K562 (cell line): ENCODE measurements around the gene BTG2. TPM values are rescaled to one million over a fixed set of nuclear protein-coding genes. Genes with fewer than 3 reads are reported as not detected.
A peak's percentile ranks its signal among the peaks of the same experiment; 100 is the strongest.

Experiments used
- ATAC-seq: fragments of 200-7000 bp; cut with Tn5 transposase; 3 replicates; pipeline ENCODE4 v1.9.1; 2020; ENCODE audit warnings: moderate library complexity
- BruUV-seq: library from RNA; stranded (reverse); fragments of 400-500 nt; replicated peaks from 2 replicates; lab custom pipeline; 2021; lab: Mats Ljungman, UMichigan
- CTCF ChIA-PET: fragments of 300-600 bp; formaldehyde crosslinking; extraction: SDS; loops from one replicate; lab custom pipeline; 2021; ENCODE audit warnings: low intra/inter-chr PET ratio; lab: Yijun Ruan, JAX
- POLR2A ChIA-PET: fragments of 300-600, 350-650 bp; sonication (Branson Sonifier 250); formaldehyde crosslinking; extraction: SDS; loops from one replicate; lab custom pipeline; 2021; ENCODE audit warnings: antibody characterized with exemption, inconsistent platforms; lab: Yijun Ruan, JAX
- DNase-seq, 4 experiments: peaks; one replicate each; pipeline versions ENCODE4 v3.0.0 to v3.0.0-alpha.2; 2011 to 2018; ENCODE audit warnings: low spot score in 3 of 4, mixed read lengths in 3 of 4; ENCODE audit errors: extremely low read depth in 1 of 4
- FAIRE-seq: peaks from 2 replicates; lab custom pipeline; 2011; peaks lifted over from hg19 to GRCh38; lab: Jason Lieb, UNC
- H2AFZ ChIP-seq: 2 replicates; pipeline ENCODE4 v1.6.0; 2011; ENCODE audit warnings: low read depth, low read length, control low read depth, inconsistent platforms
- H3K27ac ChIP-seq: fragments of 200-600 bp; 3 replicates; pipeline ENCODE4 v1.8.0; 2011; ENCODE audit warnings: low read depth, mild to moderate bottlenecking, control low read depth, inconsistent platforms, low read length, moderate library complexity, mixed read lengths; ENCODE audit errors: extremely low read depth
- H3K27me3 ChIP-seq, 2 experiments: fragments of 300-600 bp in 1 of 2; 2 replicates in 1 of 2; 3 replicates in 1 of 2; pipeline versions ENCODE4 v1.6.0 to v1.8.0; 2011; ENCODE audit warnings: inconsistent platforms in 2 of 2, low read length in 2 of 2, mild to moderate bottlenecking in 1 of 2, mixed read lengths in 1 of 2, moderate library complexity in 1 of 2; ENCODE audit not compliant: control insufficient read depth in 2 of 2, insufficient read depth in 2 of 2
- H3K36me3 ChIP-seq: fragments of 300-600 bp; 3 replicates; pipeline ENCODE4 v1.8.0; 2011; ENCODE audit warnings: mild to moderate bottlenecking, low read length, inconsistent platforms; ENCODE audit not compliant: control insufficient read depth, insufficient read depth
- H3K4me1 ChIP-seq, 2 experiments: fragments of 200-600 bp in 1 of 2; replicated peaks in 1 of 2; 2 replicates in 1 of 2; 3 replicates in 1 of 2; pipeline versions ENCODE4 v1.5.1 to v1.8.0; 2011; ENCODE audit warnings: inconsistent platforms in 2 of 2, low read length in 2 of 2, mild to moderate bottlenecking in 1 of 2, mixed read lengths in 1 of 2, moderate library complexity in 1 of 2; ENCODE audit not compliant: control insufficient read depth in 2 of 2, insufficient read depth in 2 of 2
- H3K4me2 ChIP-seq: 2 replicates; pipeline ENCODE4 v1.6.1; 2011; ENCODE audit warnings: low read length, control low read depth, inconsistent platforms, mixed read lengths; ENCODE audit not compliant: insufficient read depth
- H3K4me3 ChIP-seq: fragments of 200-600 bp; sonication (generic), shearing (Covaris generic); 2 replicates; pipeline ENCODE4 v1.5.1; 2016; ENCODE audit warnings: control low read depth, inconsistent platforms
- H3K79me2 ChIP-seq: fragments of 200-600 bp; 3 replicates; pipeline ENCODE4 v1.8.0; 2011; ENCODE audit warnings: low read length, inconsistent platforms; ENCODE audit not compliant: control insufficient read depth, insufficient read depth
- H3K9ac ChIP-seq, 2 experiments: 2 replicates each; pipeline versions ENCODE4 v1.6.0 to v1.6.1; 2011; ENCODE audit warnings: low read depth in 2 of 2, low read length in 2 of 2, control low read depth in 1 of 2, inconsistent platforms in 1 of 2, mild to moderate bottlenecking in 1 of 2, mixed read lengths in 1 of 2; ENCODE audit not compliant: insufficient read depth in 1 of 2
- H3K9me1 ChIP-seq: one replicate; pipeline ENCODE4 v1.6.0; 2011; ENCODE audit warnings: inconsistent platforms, mild to moderate bottlenecking, low read length, moderate library complexity; ENCODE audit not compliant: control insufficient read depth, insufficient read depth
- H3K9me3 ChIP-seq: replicated peaks from 2 replicates; pipeline ENCODE4 v1.5.1; 2011; ENCODE audit warnings: low read depth, low read length, inconsistent platforms; ENCODE audit not compliant: control insufficient read depth, insufficient read depth
- H4K20me1 ChIP-seq: replicated peaks from 2 replicates; pipeline ENCODE4 v1.6.1; 2011; ENCODE audit warnings: low read length, inconsistent platforms, mixed read lengths; ENCODE audit not compliant: control insufficient read depth, insufficient read depth
- ARHGAP35 ChIP-seq: fragments of 450-650 bp; IDR thresholded peaks from 2 replicates; pipeline ENCODE4 v1.6.1; 2018; ENCODE audit not compliant: partially characterized antibody
- CBX5 ChIP-seq: IDR thresholded peaks from 2 replicates; pipeline ENCODE4 v1.6.1; 2014; ENCODE audit warnings: low read depth, borderline replicate concordance
- CTCF ChIP-seq, 3 experiments: IDR thresholded peaks in 2 of 3; conservative IDR thresholded peaks in 1 of 3; 2 replicates each; pipeline ENCODE4 v1.5.1; 2011 to 2012; ENCODE audit warnings: low read length in 3 of 3, mild to moderate bottlenecking in 3 of 3, control low read depth in 2 of 3, improper control_type of control experiment in 1 of 3, inconsistent platforms in 1 of 3, low read depth in 1 of 3, mixed read lengths in 1 of 3, moderate library complexity in 1 of 3; ENCODE audit not compliant: insufficient read depth in 2 of 3
- DPF2 ChIP-seq: fragments of 450-650 bp; IDR thresholded peaks from 2 replicates; pipeline ENCODE4 v1.6.1; 2016
- FOXA3 ChIP-seq, 2 experiments: fragments of 450-650 bp in 1 of 2; sonication (generic) in 1 of 2; formaldehyde crosslinking; IDR thresholded peaks in 1 of 2; conservative IDR thresholded peaks in 1 of 2; 2 replicates each; pipeline versions ENCODE4 v1.4.0 to v1.8.0; 2020 to 2022; ENCODE audit warnings: mild to moderate bottlenecking in 2 of 2, missing genetic modification reagents in 1 of 2
- HLTF ChIP-seq: fragments of 450-650 bp; IDR thresholded peaks from 2 replicates; pipeline ENCODE4 v1.6.1; 2016
- JUND ChIP-seq, 2 experiments: IDR thresholded peaks; 2 replicates in 1 of 2; 3 replicates in 1 of 2; pipeline ENCODE4 v1.6.1; 2011; ENCODE audit warnings: borderline replicate concordance in 2 of 2, low read depth in 2 of 2, low read length in 2 of 2, improper control_type of control experiment in 1 of 2, missing biosample characterization in 1 of 2, missing genetic modification characterization in 1 of 2, missing genetic modification reagents in 1 of 2
- L3MBTL2 ChIP-seq: fragments of 450-650 bp; IDR thresholded peaks from 2 replicates; pipeline ENCODE4 v1.6.1; 2016; ENCODE audit warnings: mild to moderate bottlenecking, moderate library complexity
- MEF2D ChIP-seq: conservative IDR thresholded peaks from 2 replicates; pipeline ENCODE4 v1.6.1; 2016; ENCODE audit warnings: low read depth, missing genetic modification characterization, missing compliant biosample characterization
- NFIC ChIP-seq: fragments of 450-650 bp; IDR thresholded peaks from 2 replicates; pipeline ENCODE4 v1.6.1; 2017; ENCODE audit warnings: mild to moderate bottlenecking, inconsistent platforms
- NFRKB ChIP-seq: fragments of 450-650 bp; IDR thresholded peaks from 2 replicates; pipeline ENCODE4 v1.6.1; 2016; ENCODE audit warnings: low read depth
- RB1 ChIP-seq: fragments of 450-650 bp; IDR thresholded peaks from 2 replicates; pipeline ENCODE4 v1.6.1; 2017; ENCODE audit warnings: low read depth, mild to moderate bottlenecking
- SPI1 ChIP-seq: IDR thresholded peaks from 2 replicates; pipeline ENCODE4 v1.6.1; 2011; ENCODE audit warnings: low read depth, low read length, control low read depth, borderline replicate concordance
- TFAP4 ChIP-seq: sonication (generic); formaldehyde crosslinking; IDR thresholded peaks from 2 replicates; pipeline ENCODE4 v1.8.0; 2022; ENCODE audit warnings: missing genetic modification reagents, mild to moderate bottlenecking, moderate library complexity, borderline replicate concordance
- TRIM24 ChIP-seq, 2 experiments: fragments of 450-650 bp; IDR thresholded peaks; 2 replicates each; pipeline ENCODE4 v1.6.1; 2016
- ZNF551 ChIP-seq: fragments of 250-450 bp; sonication (Bioruptor Pico); IDR thresholded peaks from 2 replicates; pipeline ENCODE4 v1.5.0; 2021; ENCODE audit warnings: mild to moderate bottlenecking, moderate library complexity
- WGBS: fragments of 100-300 bp; shearing (Covaris generic); methylation state at CpG from one replicate; pipeline ENCODE4 v1.1.6; 2016; ENCODE audit warnings: low coverage, mixed read lengths; ENCODE audit not compliant: insufficient coverage; ENCODE audit errors: missing lambda C conversion rate; 5-methylcytosine and 5-hydroxymethylcytosine counted together
- in situ Hi-C: fragments of 300-500 bp; cut with MboI; formaldehyde crosslinking; loops from 4 replicates; pipeline ENCODE4 v1.15.0; 2018; ENCODE audit warnings: inconsistent platforms, mixed read lengths
- intact Hi-C: fragments of 100-400 bp; cut with micrococcal nuclease; formaldehyde crosslinking; loops from 2 replicates; pipeline ENCODE4 v1.14.2; 2022
- polyA plus RNA-seq, 8 experiments: library from polyadenylated mRNA; depleted of rRNA in 4 of 8; stranded (reverse) in 5 of 8; unstranded in 3 of 8; fragments of >200 nt; fragmentation: Nextera tagmentation in 2 of 8; fragmentation: Illumina TruSeq in 1 of 8; extraction: Ambion mirVana in 2 of 8; extraction: Trizol in 1 of 8; gene quantifications; 2 replicates each; pipeline versions ENCODE4 v1.2.1 to v1.2.3, GENCODE V29; 2011 to 2014; ENCODE audit warnings: inconsistent platforms in 1 of 8, missing spikeins in 1 of 8
- total RNA-seq, 7 experiments: library from RNA; depleted of rRNA in 6 of 7; stranded (reverse); fragments of >200 nt in 6 of 7; fragmentation: Illumina TruSeq in 2 of 7; extraction: Trizol in 2 of 7; gene quantifications; 2 replicates each; pipeline versions ENCODE4 v1.2.1 to v1.2.3, GENCODE V29; 2011 to 2021; ENCODE audit warnings: low replicate concordance in 1 of 7

The BTG2 gene
- total and polyA plus RNA-seq, 9 of the 15 experiments (the other 6 are each of a cell fraction or from before 2014, with no cell fraction given), result 2.3 to 41.9 (median 8.7) TPM

- Histone ChIP-seq H3K4me1 (peaks cover 24 to 25% of the 10 kb centered on the region in 2 experiments; a peak in 4 of 5 replicates), H2AFZ (peak overlapping the region; percentile 87), H3K27me3 (peaks cover 10 to 27% of the 10 kb centered on the region in 2 experiments; a peak in 4 of 5 replicates), H3K9ac (peak overlapping the region; percentile 21 to 86; a peak in 3 of 4 replicates), H3K4me2 (peak overlapping the region; percentile 74), H3K9me3 (no peaks in the 10 kb centered on the region), H3K27ac (peak overlapping the region; percentile 14; the same call in 1 of the 3 replicates), H3K9me1 (no peaks in the 10 kb centered on the region), H3K79me2 (no peaks in the 10 kb centered on the region), H4K20me1 (no peaks in the 10 kb centered on the region), H3K4me3 (peak overlapping the region; percentile 41), H3K36me3 (no peaks in the 10 kb centered on the region)
- peak; percentile 67 to 78 (median 74) for DNase-seq
- in situ Hi-C loops (no loop called here), intact Hi-C loops (loop anchor here (1.0 kb wide), 2 partner anchors 22 to 55 kb away; no protein-coding TSS in a partner anchor)
- 3% methylated on average over 30 of the region's 31 CpGs for WGBS
- ATAC-seq, result peak; percentile 68
- no TSS peak for BruUV-seq
- POLR2A ChIA-PET, result interaction anchor here (0.5 to 9.3 kb wide), 14 partner anchors 11 to 1086 kb away, joined by 3 to 117 read pairs (median 4); partner anchors contain the start of gene BTG2
- FAIRE-seq, result no peak
- CTCF ChIA-PET, result interaction anchor here (0.5 to 3.5 kb wide), 6 partner anchors 11 to 476 kb away, joined by 3 to 38 read pairs (median 4); no protein-coding TSS in a partner anchor
- TF ChIP-seq CBX5 (no peak), CTCF (IDR thresholded peaks at IDR 0.05 in 2 of 3, conservative IDR thresholded peaks at IDR 0.05 in 1 of 3; ENCODE audit: insufficient read depth in 2 of 3, low read depth in 1 of 3, low read length in 3 of 3) (peak; percentile 58 to 78 (median 75); a peak in 5 of 6 replicates), L3MBTL2 (peak; percentile 99), TRIM24 (IDR thresholded peaks at IDR 0.05) (peak in 1 of 2 experiments; percentile 28; a peak in 1 of 4 replicates), ARHGAP35 (no peak), FOXA3 (CRISPR knock-in tag; conservative IDR thresholded peaks at IDR 0.05 in 1 of 2, IDR thresholded peaks at IDR 0.05 in 1 of 2) (0 out of 4 replicates have a peak, but pooled peaks of 1 of the 2 experiments have one; percentile 29), MEF2D (peak; percentile 72), ZNF551 (no peak), HLTF (peak; percentile 52; the same call in 1 of the 2 replicates), SPI1 (0 out of 2 replicates have a peak, but pooled peaks have one; percentile 26), DPF2 (0 out of 2 replicates have a peak, but pooled peaks have one; percentile 36), RB1 (peak; percentile 26; the same call in 1 of the 2 replicates), NFIC (peak; percentile 31; the same call in 1 of the 2 replicates), TFAP4 (CRISPR knock-in tag) (no peak), JUND (IDR thresholded peaks at IDR 0.05; ENCODE audit: borderline replicate concordance, low read depth, low read length) (0 out of 2 replicates have a peak, but pooled peaks have one; percentile 9), JUND (tag; IDR thresholded peaks at IDR 0.05; ENCODE audit: borderline replicate concordance, low read depth, low read length) (no peak), NFRKB (0 out of 2 replicates have a peak, but pooled peaks have one; percentile 59)
Measured at GRCh38 chr1:203327684-203328457, 22.6 kb downstream of the BTG2 start.
